CD4-positive, alpha-beta memory T cell (primary cell): ENCODE measurements around the gene LTBP1. TPM values are rescaled to one million over a fixed set of nuclear protein-coding genes. Genes with fewer than 3 reads are reported as not detected.
A peak's percentile ranks its signal among the peaks of the same experiment; 100 is the strongest.
"Not testable (repeated sequence)": the region's sequence is repeated elsewhere in the genome, so short reads cannot be mapped to it uniquely, and the experiment has no call there.

ENCODE experiments used
- CTCF ChIA-PET: fragments of 350-600 bp; sonication (Branson Sonifier 250); formaldehyde crosslinking; loops from one replicate; lab custom pipeline; 2021; ENCODE audit warnings: inconsistent platforms; ENCODE audit not compliant: partially characterized antibody; lab: Charles Lee
- POLR2A ChIA-PET: fragments of 350-600 bp; sonication (Branson Sonifier 250); formaldehyde crosslinking; loops from one replicate; lab custom pipeline; 2021; ENCODE audit not compliant: partially characterized antibody; lab: Charles Lee
- DNase-seq, 5 donors: peaks; one replicate each; pipeline versions ENCODE4 v3.0.0 to v3.0.0-alpha.2; 2020 to 2022; ENCODE audit warnings: mixed read lengths in 1 of 5
- H3K27ac ChIP-seq: one replicate; pipeline ENCODE4 v1.7.0; 2013; ENCODE audit warnings: low read depth, low read length
- H3K27me3 ChIP-seq: 2 replicates; pipeline ENCODE4 v1.7.0; 2013; ENCODE audit warnings: mild to moderate bottlenecking, low read length, moderate library complexity; ENCODE audit not compliant: insufficient read depth
- H3K36me3 ChIP-seq: 2 replicates; pipeline ENCODE4 v1.7.0; 2013; ENCODE audit warnings: mild to moderate bottlenecking, low read length, moderate library complexity; ENCODE audit not compliant: insufficient read depth
- H3K4me1 ChIP-seq: 2 replicates; pipeline ENCODE4 v1.7.0; 2013; ENCODE audit warnings: mild to moderate bottlenecking, low read length, moderate library complexity; ENCODE audit not compliant: insufficient read depth
- H3K4me3 ChIP-seq, 2 donors: one replicate each; pipeline ENCODE4 v1.7.0; 2013; ENCODE audit warnings: low read length in 2 of 2, mild to moderate bottlenecking in 1 of 2
- H3K9me3 ChIP-seq, 2 donors: one replicate each; pipeline ENCODE4 v1.7.0; 2013; ENCODE audit warnings: low read length in 2 of 2, control low read depth in 1 of 2; ENCODE audit not compliant: control insufficient read depth in 1 of 2
- H3K27ac Mint-ChIP-seq, 7 donors: one replicate each; pipeline ENCODE4 v1.8.0; 2020 to 2021; ENCODE audit warnings: mixed read lengths in 7 of 7, mild to moderate bottlenecking in 6 of 7, inconsistent platforms in 3 of 7, moderate library complexity in 3 of 7
- H3K27me3 Mint-ChIP-seq, 2 donors: one replicate each; pipeline ENCODE4 v1.8.0; 2020 to 2021; ENCODE audit warnings: mixed read lengths in 2 of 2
- H3K36me3 Mint-ChIP-seq, 2 donors: one replicate each; pipeline ENCODE4 v1.8.0; 2020 to 2021; ENCODE audit warnings: mixed read lengths in 2 of 2, inconsistent platforms in 1 of 2, mild to moderate bottlenecking in 1 of 2
- H3K4me1 Mint-ChIP-seq, 4 donors: one replicate each; pipeline ENCODE4 v1.8.0; 2020 to 2021; ENCODE audit warnings: mixed read lengths in 4 of 4, mild to moderate bottlenecking in 1 of 4
- H3K4me3 Mint-ChIP-seq, 8 donors: one replicate each; pipeline ENCODE4 v1.8.0; 2020 to 2021; ENCODE audit warnings: mixed read lengths in 8 of 8, mild to moderate bottlenecking in 7 of 8, moderate library complexity in 6 of 8, inconsistent platforms in 3 of 8
- H3K9me3 Mint-ChIP-seq, 8 donors: one replicate each; pipeline ENCODE4 v1.8.0; 2020 to 2021; ENCODE audit warnings: mixed read lengths in 8 of 8, mild to moderate bottlenecking in 5 of 8, inconsistent platforms in 3 of 8, moderate library complexity in 1 of 8
- intact Hi-C: fragments of 100-400 bp; cut with micrococcal nuclease; formaldehyde crosslinking; loops from one replicate; pipeline ENCODE4 v1.15.1; 2023
- polyA plus RNA-seq, 2 donors: library from polyadenylated mRNA; unstranded; fragments of 300-500 nt; fragmentation: Illumina TruSeq; gene quantifications; one replicate each; pipeline ENCODE4 v1.2.3, GENCODE V29; 2021
- total RNA-seq, 2 experiments: library from RNA; stranded (reverse); gene quantifications; one replicate each; pipeline ENCODE4 v1.2.3, GENCODE V29; 2021

LTBP1 gene
- total and polyA plus RNA-seq, 4 experiments from 2014 or later = 0.44 TPM; not detected in 3

GRCh38 chr2:33358878-33359277 is 412.1 kb downstream of the LTBP1 start:
- DNase-seq = no peak
- Mint-ChIP-seq H3K36me3 (no peaks in the 10 kb centered on the region), H3K27me3 (no peaks in the 10 kb centered on the region), H3K4me3 (no peak overlapping the region), H3K4me1 (no peaks in the 10 kb centered on the region), H3K9me3 (peaks cover 0 to 19% (median 15%) of the 10 kb centered on the region in 8 donors), H3K27ac (no peak overlapping the region)
- CTCF ChIA-PET = no interaction called here
- Histone ChIP-seq H3K4me1 (no peaks in the 10 kb centered on the region), H3K9me3 (no peaks in the 10 kb centered on the region), H3K27me3 (no peaks in the 10 kb centered on the region), H3K36me3 (no peaks in the 10 kb centered on the region), H3K27ac (no peak overlapping the region), H3K4me3 (no peak overlapping the region)
- POLR2A ChIA-PET = no interaction called here
- intact Hi-C loops = no loop called here

- no peaks in the 10 kb centered on the region for H3K4me1 ChIP-seq
- no peak overlapping the region for H3K4me3 ChIP-seq
- H3K9me3 ChIP-seq = no peaks in the 10 kb centered on the region
- H3K27me3 Mint-ChIP-seq = peaks cover 0 to 2% of the 10 kb centered on the region in 2 donors
- intact Hi-C loops = no loop called here
- DNase-seq = no peak
- H3K4me1 Mint-ChIP-seq = peaks cover 0 to 1% (median 0%) of the 10 kb centered on the region in 4 donors
- H3K9me3 Mint-ChIP-seq = no peaks in the 10 kb centered on the region
- H3K4me3 Mint-ChIP-seq = no peak overlapping the region
- no peak overlapping the region for H3K27ac Mint-ChIP-seq
- no peaks in the 10 kb centered on the region for H3K36me3 ChIP-seq
- no peaks in the 10 kb centered on the region for H3K36me3 Mint-ChIP-seq
- POLR2A ChIA-PET = no interaction called here
- CTCF ChIA-PET = no interaction called here
- no peaks in the 10 kb centered on the region for H3K27me3 ChIP-seq
- no peak overlapping the region for H3K27ac ChIP-seq
These were observed 416.9 kb downstream of the LTBP1 start for GRCh38 chr2:33363325-33364298.

- intact Hi-C loops = no loop called here
- Histone ChIP-seq H3K27ac (no peak overlapping the region), H3K36me3 (no peaks in the 10 kb centered on the region), H3K9me3 (no peaks in the 10 kb centered on the region), H3K4me1 (no peaks in the 10 kb centered on the region), H3K4me3 (no peak overlapping the region), H3K27me3 (no peaks in the 10 kb centered on the region)
- Mint-ChIP-seq H3K27me3 (peaks cover 0 to 2% of the 10 kb centered on the region in 2 donors), H3K4me1 (peaks cover 0 to 1% (median 0%) of the 10 kb centered on the region in 4 donors), H3K4me3 (no peak overlapping the region), H3K9me3 (no peaks in the 10 kb centered on the region), H3K36me3 (no peaks in the 10 kb centered on the region), H3K27ac (no peak overlapping the region)
- ChIA-PET POLR2A (no interaction called here), CTCF (interaction anchor here (1.5 kb wide), 1 partner anchor 12 kb away, joined by 4 read pairs; no protein-coding TSS in a partner anchor)
- no peak for DNase-seq
These were observed 418.7 kb downstream of the LTBP1 start for GRCh38 chr2:33365264-33365970.

GRCh38 chr2:33366473-33366872 is 419.7 kb downstream of the LTBP1 start:
- Histone ChIP-seq H3K27ac (no peak overlapping the region), H3K36me3 (no peaks in the 10 kb centered on the region), H3K9me3 (no peaks in the 10 kb centered on the region), H3K4me3 (no peak overlapping the region), H3K27me3 (no peaks in the 10 kb centered on the region), H3K4me1 (no peaks in the 10 kb centered on the region)
- Mint-ChIP-seq H3K4me1 (peaks cover 0 to 1% (median 0%) of the 10 kb centered on the region in 4 donors), H3K27me3 (peaks cover 0 to 2% of the 10 kb centered on the region in 2 donors), H3K9me3 (no peaks in the 10 kb centered on the region), H3K4me3 (peak overlapping the region in 1 of 8 donors; percentile 37), H3K36me3 (no peaks in the 10 kb centered on the region), H3K27ac (no peak overlapping the region)
- intact Hi-C loops = no loop called here
- ChIA-PET CTCF (interaction anchor here (0.7 to 1.5 kb wide), 2 partner anchors 11 to 16 kb away, joined by 3 to 4 read pairs; no protein-coding TSS in a partner anchor), POLR2A (no interaction called here)
- no peak for DNase-seq

- H3K4me1 Mint-ChIP-seq, H3K27ac Mint-ChIP-seq, H3K9me3 Mint-ChIP-seq, POLR2A ChIA-PET, H3K36me3 ChIP-seq, DNase-seq, H3K27me3 ChIP-seq, H3K27me3 Mint-ChIP-seq, H3K4me3 Mint-ChIP-seq, intact Hi-C loops, H3K4me1 ChIP-seq, CTCF ChIA-PET, H3K27ac ChIP-seq, H3K36me3 Mint-ChIP-seq, H3K9me3 ChIP-seq, H3K4me3 ChIP-seq: not testable (repeated sequence)
These were observed 421.8 kb downstream of the LTBP1 start for GRCh38 chr2:33368524-33368923.

GRCh38 chr2:33369191-33369590 is 422.4 kb downstream of the LTBP1 start:
- Mint-ChIP-seq H3K27me3 (peaks cover 2% of the 10 kb centered on the region in 2 donors), H3K4me1 (peaks cover 0 to 1% (median 0%) of the 10 kb centered on the region in 4 donors), H3K36me3 (no peaks in the 10 kb centered on the region), H3K27ac (no peak overlapping the region), H3K9me3 (no peaks in the 10 kb centered on the region), H3K4me3 (no peak overlapping the region)
- no peaks in the 10 kb centered on the region for H3K4me1 ChIP-seq
- ChIA-PET CTCF (no interaction called here), POLR2A (no interaction called here)
- no peaks in the 10 kb centered on the region for H3K36me3 ChIP-seq
- H3K4me3 ChIP-seq = no peak overlapping the region
- no peak for DNase-seq
- no peaks in the 10 kb centered on the region for H3K9me3 ChIP-seq
- intact Hi-C loops = no loop called here
- H3K27ac ChIP-seq = no peak overlapping the region
- no peaks in the 10 kb centered on the region for H3K27me3 ChIP-seq

GRCh38 chr2:33370636-33371265 is 424.0 kb downstream of the LTBP1 start:
- POLR2A ChIA-PET = no interaction called here
- Mint-ChIP-seq H3K4me1 (peaks cover 0 to 1% (median 0%) of the 10 kb centered on the region in 4 donors), H3K4me3 (no peak overlapping the region), H3K9me3 (no peaks in the 10 kb centered on the region), H3K27ac (no peak overlapping the region), H3K36me3 (no peaks in the 10 kb centered on the region), H3K27me3 (peaks cover 0 to 2% of the 10 kb centered on the region in 2 donors)
- Histone ChIP-seq H3K36me3 (no peaks in the 10 kb centered on the region), H3K4me1 (no peaks in the 10 kb centered on the region), H3K27me3 (no peaks in the 10 kb centered on the region), H3K9me3 (no peaks in the 10 kb centered on the region), H3K27ac (no peak overlapping the region), H3K4me3 (no peak overlapping the region)
- DNase-seq = no peak
- CTCF ChIA-PET = interaction anchor here (1.0 to 2.9 kb wide), 4 partner anchors 8 to 213 kb away, joined by 4 to 11 read pairs (median 8); no protein-coding TSS in a partner anchor
- intact Hi-C loops = no loop called here
